Neural cell (in vitro differentiated cells): ENCODE results near the gene ACP2. TPM values are rescaled to one million over a fixed set of nuclear protein-coding genes. Genes with fewer than 3 reads are reported as not detected.

Experiments used
- H2AFZ ChIP-seq: fragments of 200-600, 300-800 bp; sonication (generic), shearing (Covaris generic); 2 replicates; pipeline ENCODE4 v1.6.0; 2014; ENCODE audit warnings: low read depth, mild to moderate bottlenecking, antibody characterized with exemption, low read length, moderate library complexity
- H3F3A ChIP-seq: fragments of 200-600 bp; shearing (Covaris generic); 2 replicates; pipeline ENCODE4 v1.6.1; 2016; ENCODE audit warnings: mild to moderate bottlenecking, moderate library complexity, mixed read lengths, antibody characterized with exemption, low read length; ENCODE audit not compliant: insufficient read depth, poor library complexity, severe bottlenecking
- H3K27ac ChIP-seq: fragments of 200-600, 300-800 bp; sonication (generic), shearing (Covaris generic); 2 replicates; pipeline ENCODE4 v1.5.1; 2014; ENCODE audit warnings: mild to moderate bottlenecking, low read length, moderate library complexity
- H3K27me3 ChIP-seq: fragments of 300-800, 200-600 bp; sonication (generic), shearing (Covaris generic); 2 replicates; pipeline ENCODE4 v1.6.0; 2014; ENCODE audit warnings: mild to moderate bottlenecking, low read depth, low read length, moderate library complexity; ENCODE audit not compliant: insufficient read depth
- H3K36me3 ChIP-seq: fragments of 300-800, 200-600 bp; sonication (generic), shearing (Covaris generic); 2 replicates; pipeline ENCODE4 v1.5.1; 2014; ENCODE audit warnings: mild to moderate bottlenecking, antibody characterized with exemption, low read length, moderate library complexity; ENCODE audit not compliant: insufficient read depth
- H3K4me2 ChIP-seq: fragments of 300-800, 200-600 bp; sonication (generic), shearing (Covaris generic); 2 replicates; pipeline ENCODE4 v1.6.0; 2014; ENCODE audit warnings: mild to moderate bottlenecking, low read length
- H3K4me3 ChIP-seq: fragments of 300-800, 200-600 bp; sonication (generic), shearing (Covaris generic); 2 replicates; pipeline ENCODE4 v1.5.1; 2014; ENCODE audit warnings: mild to moderate bottlenecking, low read length, moderate library complexity
- H3K79me2 ChIP-seq: fragments of 200-600 bp; shearing (Covaris generic); replicated peaks from 2 replicates; pipeline ENCODE4 v1.6.0; 2014; ENCODE audit warnings: mild to moderate bottlenecking, low read length, moderate library complexity; ENCODE audit not compliant: insufficient read depth
- H3K9ac ChIP-seq: fragments of 300-800, 200-600 bp; sonication (generic), shearing (Covaris generic); 2 replicates; pipeline ENCODE4 v1.6.1; 2016; ENCODE audit warnings: mild to moderate bottlenecking, low read length, mixed read lengths
- H3K9me2 ChIP-seq: fragments of 200-600 bp; shearing (Covaris generic); 2 replicates; pipeline ENCODE4 v1.6.1; 2016; ENCODE audit warnings: mild to moderate bottlenecking, low read length, mixed read lengths; ENCODE audit not compliant: insufficient read depth
- H3K9me3 ChIP-seq: fragments of 200-600, 300-800 bp; sonication (generic), shearing (Covaris generic); 2 replicates; pipeline ENCODE4 v1.6.1; 2016; ENCODE audit warnings: mild to moderate bottlenecking, mixed run types, low read length, moderate library complexity, mixed read lengths
- H4K20me1 ChIP-seq: fragments of 200-600 bp; shearing (Covaris generic); 2 replicates; pipeline ENCODE4 v1.6.1; 2016; ENCODE audit warnings: mild to moderate bottlenecking, mixed run types; ENCODE audit not compliant: insufficient read depth
- EP300 ChIP-seq: fragments of 450-650 bp; conservative IDR thresholded peaks from 2 replicates; pipeline ENCODE4 v1.6.1; 2014; ENCODE audit warnings: antibody characterized with exemption, mild to moderate bottlenecking, moderate library complexity; ENCODE audit not compliant: poor library complexity, severe bottlenecking
- EZH2 ChIP-seq: fragments of 200-600, 300-800 bp; shearing (Covaris generic), sonication (generic); IDR thresholded peaks from 2 replicates; pipeline ENCODE4 v1.6.1; 2014; ENCODE audit warnings: antibody characterized with exemption, low read length, borderline replicate concordance, mild to moderate bottlenecking; ENCODE audit not compliant: insufficient read depth, poor library complexity, severe bottlenecking
- MXI1 ChIP-seq: fragments of 450-650 bp; conservative IDR thresholded peaks from 2 replicates; pipeline ENCODE4 v1.6.1; 2014; ENCODE audit warnings: antibody characterized with exemption, mild to moderate bottlenecking; ENCODE audit not compliant: poor library complexity, severe bottlenecking
- POLR2AphosphoS5 ChIP-seq: IDR thresholded peaks from 2 replicates; pipeline ENCODE4 v1.6.1; 2012
- RAD21 ChIP-seq: fragments of 450-650 bp; conservative IDR thresholded peaks from 2 replicates; pipeline ENCODE4 v1.6.1; 2014; ENCODE audit warnings: antibody characterized with exemption, mild to moderate bottlenecking, moderate library complexity
- SMC3 ChIP-seq: fragments of 450-650 bp; conservative IDR thresholded peaks from 2 replicates; pipeline ENCODE4 v1.6.1; 2014; ENCODE audit warnings: antibody characterized with exemption, mild to moderate bottlenecking, moderate library complexity; ENCODE audit not compliant: poor library complexity
- TAF1 ChIP-seq: IDR thresholded peaks from 2 replicates; pipeline ENCODE4 v1.6.1; 2012; ENCODE audit warnings: low read depth
- polyA plus RNA-seq: library from polyadenylated mRNA; depleted of rRNA; stranded (reverse); fragments of >200 nt; gene quantifications from 2 replicates; pipeline ENCODE4 v1.2.3, GENCODE V29; 2014
- TF ChIP-seq, protein P1 (sequence below): fragments of 450-650 bp; IDR thresholded peaks from 2 replicates; pipeline ENCODE4 v1.5.1; 2014; ENCODE audit warnings: antibody characterized with exemption, mild to moderate bottlenecking, moderate library complexity; ENCODE audit not compliant: poor library complexity, severe bottlenecking
- TF ChIP-seq, protein P2 (sequence below): IDR thresholded peaks from 2 replicates; pipeline ENCODE4 v1.6.1; 2012; ENCODE audit warnings: borderline replicate concordance

Gene ACP2
- polyA plus RNA-seq, 1 donor from 2014 or later: 48.1 TPM

DNA sequence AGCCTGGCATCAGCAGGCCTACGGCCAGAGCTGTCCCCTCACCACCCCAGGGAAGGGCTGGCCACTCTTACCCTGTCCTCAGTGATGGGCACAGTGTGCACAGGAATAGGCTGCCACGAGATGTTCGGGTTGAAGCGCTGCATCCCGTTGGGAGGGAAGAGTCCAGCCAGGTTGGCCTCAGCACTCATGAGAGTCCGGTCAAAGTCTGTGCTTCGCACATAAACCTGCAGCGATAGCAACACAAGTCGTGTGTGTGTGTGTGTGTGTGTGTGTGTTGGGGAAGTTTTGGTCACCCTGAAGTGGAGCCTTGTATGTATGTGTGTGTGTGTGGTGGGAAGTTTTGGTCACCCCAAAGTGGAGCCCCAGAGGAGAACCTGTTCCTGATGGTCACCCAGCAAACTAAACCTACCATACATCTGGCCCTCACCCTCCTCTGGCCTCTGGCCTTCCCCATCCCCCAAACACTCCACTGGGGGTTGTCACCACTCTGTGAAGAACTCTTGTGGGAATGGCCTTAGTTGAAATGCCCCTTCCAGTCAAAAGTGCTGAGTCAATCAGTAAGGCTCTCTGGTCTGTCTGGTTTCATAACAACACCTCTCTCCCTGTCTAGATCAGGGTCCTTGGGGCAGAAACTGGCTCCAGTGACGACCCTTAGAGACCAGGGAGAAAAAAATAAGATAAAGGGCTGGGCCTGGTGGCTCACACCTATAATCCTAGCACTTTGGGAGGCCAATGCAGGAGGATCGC, 2.8 kb downstream of the ACP2 start:
- H3K36me3 ChIP-seq: no peaks in the 10 kb centered on the region

GRCh38 chr11:47244448-47245350, 3.9 kb downstream of the ACP2 start:
- Histone ChIP-seq H3K36me3 (no peaks in the 10 kb centered on the region), H3K79me2 (peaks cover 18% of the 10 kb centered on the region), H2AFZ (no peak overlapping the region), H4K20me1 (no peaks in the 10 kb centered on the region), H3K9me2 (no peaks in the 10 kb centered on the region), H3F3A (no peaks in the 10 kb centered on the region), H3K27ac (no peak overlapping the region), H3K27me3 (no peaks in the 10 kb centered on the region), H3K9me3 (no peaks in the 10 kb centered on the region), H3K4me3 (no peak overlapping the region), H3K9ac (no peak overlapping the region), H3K4me2 (no peak overlapping the region)
- TF ChIP-seq, protein P1, sequence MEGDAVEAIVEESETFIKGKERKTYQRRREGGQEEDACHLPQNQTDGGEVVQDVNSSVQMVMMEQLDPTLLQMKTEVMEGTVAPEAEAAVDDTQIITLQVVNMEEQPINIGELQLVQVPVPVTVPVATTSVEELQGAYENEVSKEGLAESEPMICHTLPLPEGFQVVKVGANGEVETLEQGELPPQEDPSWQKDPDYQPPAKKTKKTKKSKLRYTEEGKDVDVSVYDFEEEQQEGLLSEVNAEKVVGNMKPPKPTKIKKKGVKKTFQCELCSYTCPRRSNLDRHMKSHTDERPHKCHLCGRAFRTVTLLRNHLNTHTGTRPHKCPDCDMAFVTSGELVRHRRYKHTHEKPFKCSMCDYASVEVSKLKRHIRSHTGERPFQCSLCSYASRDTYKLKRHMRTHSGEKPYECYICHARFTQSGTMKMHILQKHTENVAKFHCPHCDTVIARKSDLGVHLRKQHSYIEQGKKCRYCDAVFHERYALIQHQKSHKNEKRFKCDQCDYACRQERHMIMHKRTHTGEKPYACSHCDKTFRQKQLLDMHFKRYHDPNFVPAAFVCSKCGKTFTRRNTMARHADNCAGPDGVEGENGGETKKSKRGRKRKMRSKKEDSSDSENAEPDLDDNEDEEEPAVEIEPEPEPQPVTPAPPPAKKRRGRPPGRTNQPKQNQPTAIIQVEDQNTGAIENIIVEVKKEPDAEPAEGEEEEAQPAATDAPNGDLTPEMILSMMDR: no peak
- TF ChIP-seq, protein P2, sequence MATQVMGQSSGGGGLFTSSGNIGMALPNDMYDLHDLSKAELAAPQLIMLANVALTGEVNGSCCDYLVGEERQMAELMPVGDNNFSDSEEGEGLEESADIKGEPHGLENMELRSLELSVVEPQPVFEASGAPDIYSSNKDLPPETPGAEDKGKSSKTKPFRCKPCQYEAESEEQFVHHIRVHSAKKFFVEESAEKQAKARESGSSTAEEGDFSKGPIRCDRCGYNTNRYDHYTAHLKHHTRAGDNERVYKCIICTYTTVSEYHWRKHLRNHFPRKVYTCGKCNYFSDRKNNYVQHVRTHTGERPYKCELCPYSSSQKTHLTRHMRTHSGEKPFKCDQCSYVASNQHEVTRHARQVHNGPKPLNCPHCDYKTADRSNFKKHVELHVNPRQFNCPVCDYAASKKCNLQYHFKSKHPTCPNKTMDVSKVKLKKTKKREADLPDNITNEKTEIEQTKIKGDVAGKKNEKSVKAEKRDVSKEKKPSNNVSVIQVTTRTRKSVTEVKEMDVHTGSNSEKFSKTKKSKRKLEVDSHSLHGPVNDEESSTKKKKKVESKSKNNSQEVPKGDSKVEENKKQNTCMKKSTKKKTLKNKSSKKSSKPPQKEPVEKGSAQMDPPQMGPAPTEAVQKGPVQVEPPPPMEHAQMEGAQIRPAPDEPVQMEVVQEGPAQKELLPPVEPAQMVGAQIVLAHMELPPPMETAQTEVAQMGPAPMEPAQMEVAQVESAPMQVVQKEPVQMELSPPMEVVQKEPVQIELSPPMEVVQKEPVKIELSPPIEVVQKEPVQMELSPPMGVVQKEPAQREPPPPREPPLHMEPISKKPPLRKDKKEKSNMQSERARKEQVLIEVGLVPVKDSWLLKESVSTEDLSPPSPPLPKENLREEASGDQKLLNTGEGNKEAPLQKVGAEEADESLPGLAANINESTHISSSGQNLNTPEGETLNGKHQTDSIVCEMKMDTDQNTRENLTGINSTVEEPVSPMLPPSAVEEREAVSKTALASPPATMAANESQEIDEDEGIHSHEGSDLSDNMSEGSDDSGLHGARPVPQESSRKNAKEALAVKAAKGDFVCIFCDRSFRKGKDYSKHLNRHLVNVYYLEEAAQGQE: no peak
- TF ChIP-seq SMC3 (no peak), POLR2AphosphoS5 (no peak), MXI1 (no peak), TAF1 (no peak), EZH2 (no peak), EP300 (no peak), RAD21 (no peak)

More for the DNA sequence above, 2.8 kb downstream of the ACP2 start:
- H3K9me2 ChIP-seq: no peaks in the 10 kb centered on the region
- no peak overlapping the region for H3K27ac ChIP-seq
- H2AFZ ChIP-seq: no peak overlapping the region
- H3K9ac ChIP-seq: no peak overlapping the region
- H3K9me3 ChIP-seq: no peaks in the 10 kb centered on the region
- no peaks in the 10 kb centered on the region for H4K20me1 ChIP-seq
- no peaks in the 10 kb centered on the region for H3F3A ChIP-seq
- peaks cover 18% of the 10 kb centered on the region for H3K79me2 ChIP-seq
- TF ChIP-seq, protein P2: no peak
- TF ChIP-seq, protein P1: no peak
- H3K27me3 ChIP-seq: no peaks in the 10 kb centered on the region
- H3K4me2 ChIP-seq: no peak overlapping the region
- H3K4me3 ChIP-seq: no peak overlapping the region
